ENCODE data around the gene DBF4.

DNA sequence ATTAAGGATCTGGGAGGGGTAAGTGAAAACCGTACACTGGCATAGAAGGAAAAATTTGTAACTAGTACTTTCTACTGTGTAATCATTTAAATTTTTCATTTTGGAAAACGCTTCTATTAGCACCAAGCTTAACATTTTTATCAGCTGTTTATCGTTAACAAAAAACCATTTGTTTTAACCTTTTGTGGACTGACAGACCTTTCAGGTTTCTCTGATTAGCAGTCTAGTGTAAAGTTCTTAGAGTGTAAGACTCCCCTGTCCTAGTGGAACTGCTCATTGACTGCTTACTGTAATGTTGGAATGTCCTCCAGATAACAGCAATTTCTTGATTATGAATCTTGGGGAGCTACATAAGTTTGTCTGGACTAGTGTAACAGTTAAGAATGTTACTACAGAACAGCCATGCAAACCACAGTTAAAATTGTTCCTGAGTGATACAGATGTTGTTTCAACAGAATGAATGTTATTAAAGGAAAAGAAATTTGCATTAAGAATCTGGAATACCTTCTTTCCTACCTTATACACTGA, 2.0 kb downstream of the DBF4 start:
- TF ChIP-seq, protein P1, sequence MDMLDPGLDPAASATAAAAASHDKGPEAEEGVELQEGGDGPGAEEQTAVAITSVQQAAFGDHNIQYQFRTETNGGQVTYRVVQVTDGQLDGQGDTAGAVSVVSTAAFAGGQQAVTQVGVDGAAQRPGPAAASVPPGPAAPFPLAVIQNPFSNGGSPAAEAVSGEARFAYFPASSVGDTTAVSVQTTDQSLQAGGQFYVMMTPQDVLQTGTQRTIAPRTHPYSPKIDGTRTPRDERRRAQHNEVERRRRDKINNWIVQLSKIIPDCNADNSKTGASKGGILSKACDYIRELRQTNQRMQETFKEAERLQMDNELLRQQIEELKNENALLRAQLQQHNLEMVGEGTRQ (IDR thresholded peaks at IDR 0.05; ENCODE audit: borderline replicate concordance, low read depth, low read length), result no peak
- TF ChIP-seq GATA2 (CRISPR knock-in tag; IDR thresholded peaks at IDR 0.05) (no peak), FOXM1 (IDR thresholded peaks at IDR 0.05; ENCODE audit: low read depth) (no peak), TAF1 (IDR thresholded peaks at IDR 0.05; ENCODE audit: borderline replicate concordance, low read depth, low read length) (no peak), RFX5 (IDR thresholded peaks at IDR 0.05; ENCODE audit: low read length) (no peak), EP300 (IDR thresholded peaks at IDR 0.05; ENCODE audit: borderline replicate concordance in 1 of 2, low read depth in 1 of 2, low read length in 1 of 2) (no peak)
- TF ChIP-seq, protein P2, sequence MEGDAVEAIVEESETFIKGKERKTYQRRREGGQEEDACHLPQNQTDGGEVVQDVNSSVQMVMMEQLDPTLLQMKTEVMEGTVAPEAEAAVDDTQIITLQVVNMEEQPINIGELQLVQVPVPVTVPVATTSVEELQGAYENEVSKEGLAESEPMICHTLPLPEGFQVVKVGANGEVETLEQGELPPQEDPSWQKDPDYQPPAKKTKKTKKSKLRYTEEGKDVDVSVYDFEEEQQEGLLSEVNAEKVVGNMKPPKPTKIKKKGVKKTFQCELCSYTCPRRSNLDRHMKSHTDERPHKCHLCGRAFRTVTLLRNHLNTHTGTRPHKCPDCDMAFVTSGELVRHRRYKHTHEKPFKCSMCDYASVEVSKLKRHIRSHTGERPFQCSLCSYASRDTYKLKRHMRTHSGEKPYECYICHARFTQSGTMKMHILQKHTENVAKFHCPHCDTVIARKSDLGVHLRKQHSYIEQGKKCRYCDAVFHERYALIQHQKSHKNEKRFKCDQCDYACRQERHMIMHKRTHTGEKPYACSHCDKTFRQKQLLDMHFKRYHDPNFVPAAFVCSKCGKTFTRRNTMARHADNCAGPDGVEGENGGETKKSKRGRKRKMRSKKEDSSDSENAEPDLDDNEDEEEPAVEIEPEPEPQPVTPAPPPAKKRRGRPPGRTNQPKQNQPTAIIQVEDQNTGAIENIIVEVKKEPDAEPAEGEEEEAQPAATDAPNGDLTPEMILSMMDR (IDR thresholded peaks at IDR 0.05), result no peak
- TF ChIP-seq, protein P3, sequence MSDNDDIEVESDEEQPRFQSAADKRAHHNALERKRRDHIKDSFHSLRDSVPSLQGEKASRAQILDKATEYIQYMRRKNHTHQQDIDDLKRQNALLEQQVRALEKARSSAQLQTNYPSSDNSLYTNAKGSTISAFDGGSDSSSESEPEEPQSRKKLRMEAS (IDR thresholded peaks at IDR 0.05; ENCODE audit: low read depth), result no peak
